Epithelial cell of prostate (primary cell): Measurements from ENCODE around the gene DHRSX.
"Not testable (repeated sequence)": the region's sequence is repeated elsewhere in the genome, so short reads cannot be mapped to it uniquely, and the experiment has no call there.

ENCODE experiments used
- DNase-seq: peaks from one replicate; pipeline ENCODE4 v3.0.0-alpha.2; 2011; ENCODE audit warnings: low read depth, low spot score
- H3K27ac ChIP-seq: fragments of 450-650 bp; 2 replicates; pipeline ENCODE4 v1.5.1; 2017; ENCODE audit warnings: mild to moderate bottlenecking

The DHRSX gene

DNA sequence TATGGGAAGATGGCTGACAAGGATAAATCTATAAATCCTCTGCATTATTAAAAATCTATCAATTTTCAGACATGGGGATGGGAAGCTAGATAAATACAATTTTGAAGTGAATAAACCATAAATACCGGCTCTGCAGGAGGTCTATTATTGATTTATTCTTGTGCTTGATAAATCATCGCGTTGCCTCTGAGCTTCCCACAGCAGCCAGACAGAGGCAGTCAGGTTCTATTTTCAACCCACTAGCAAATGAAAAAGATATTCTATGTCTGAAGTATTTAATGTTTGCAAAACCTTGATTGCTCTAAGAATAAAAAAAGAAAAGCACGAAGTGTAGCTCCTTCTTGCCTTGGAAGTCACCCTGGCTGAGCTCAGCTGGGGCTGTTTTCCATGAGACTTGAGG, 216.2 kb downstream of the DHRSX start:
- DNase-seq = no peak
- no peak overlapping the region for H3K27ac ChIP-seq

DNA sequence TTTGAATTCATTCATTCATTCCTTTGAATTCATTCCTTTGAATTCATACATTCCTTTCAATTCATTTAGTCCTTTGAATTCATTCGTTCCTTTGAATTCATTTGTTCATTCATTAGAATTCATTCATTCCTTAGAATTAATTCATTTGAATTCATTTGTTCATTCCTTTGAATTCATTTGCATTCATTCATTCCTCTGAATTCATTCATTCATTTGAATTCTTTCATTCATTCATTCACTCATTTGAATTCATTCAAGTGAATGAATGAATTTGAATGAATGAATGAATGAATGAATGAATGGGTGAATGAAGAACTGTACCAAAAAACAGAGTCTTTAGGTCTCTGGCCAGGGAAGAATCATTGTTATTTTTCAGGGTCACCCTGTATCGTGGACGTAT, 216.6 kb downstream of the DHRSX start:
- no peak overlapping the region for H3K27ac ChIP-seq
- DNase-seq = no peak

DNA sequence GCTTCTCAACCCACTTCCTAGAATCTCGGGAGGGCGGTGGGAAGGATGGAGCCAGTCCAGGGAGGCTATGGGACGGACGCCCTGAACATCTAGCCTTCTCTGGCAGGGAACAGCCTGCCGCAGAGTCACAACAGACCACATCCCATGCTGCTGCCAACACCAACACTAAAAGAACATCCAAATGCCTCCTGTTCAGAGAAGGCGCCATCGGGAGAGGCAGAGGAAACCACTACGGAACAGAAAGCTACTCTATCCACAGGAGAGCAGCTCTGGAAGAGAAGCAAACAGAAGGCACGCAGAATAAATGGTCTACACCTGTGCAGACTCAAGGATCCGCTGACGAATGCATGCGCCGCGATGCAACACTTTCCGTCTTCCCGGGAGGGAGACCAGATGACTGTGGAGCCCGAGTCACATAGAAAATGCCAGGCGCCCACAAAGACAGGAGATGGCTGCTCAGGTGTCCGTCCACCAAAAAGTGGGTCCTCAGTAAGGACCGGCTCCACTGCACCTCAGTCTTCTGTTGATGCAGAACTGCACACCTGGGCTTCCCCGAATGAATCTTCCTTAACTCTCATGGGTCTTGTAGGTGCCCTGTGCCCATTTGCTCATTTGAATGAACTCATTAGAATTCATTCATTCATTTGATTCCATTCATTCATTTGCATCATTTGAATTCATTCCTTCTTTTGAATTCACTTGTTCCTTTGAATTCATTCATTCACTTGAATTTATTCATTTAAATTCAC, 217.5 kb downstream of the DHRSX start:
- no peak for DNase-seq
- H3K27ac ChIP-seq = no peak overlapping the region

DNA sequence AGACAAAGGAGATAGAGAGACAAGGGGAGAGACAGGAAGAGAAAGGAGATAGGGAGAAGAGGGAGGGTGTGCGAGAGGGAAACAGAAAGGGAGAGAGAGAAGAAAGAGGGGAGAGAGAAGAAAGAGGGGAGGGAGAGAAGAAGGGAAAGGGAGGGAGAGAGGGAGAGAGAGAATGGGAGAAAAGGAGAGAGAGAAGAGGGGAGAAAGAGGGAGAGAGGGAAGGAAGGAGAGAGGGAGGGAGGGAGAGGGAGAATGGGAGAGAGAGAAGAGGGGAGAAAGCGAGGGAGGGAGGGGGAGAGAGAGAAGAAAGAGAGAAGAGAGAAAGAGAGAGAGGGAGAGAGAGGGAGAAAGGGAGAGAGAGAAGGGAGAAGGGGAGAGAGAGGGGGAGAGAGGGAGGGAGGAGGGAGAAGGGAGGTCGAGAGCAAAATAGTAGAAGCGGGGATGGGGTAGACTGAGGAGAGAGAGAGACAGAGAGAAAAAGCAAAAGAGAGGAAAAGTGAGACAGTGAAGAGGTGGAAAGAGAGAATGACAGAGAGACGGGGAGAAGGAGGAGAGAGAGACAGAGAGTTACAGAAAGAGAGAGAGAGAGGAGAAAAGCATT, 218.2 kb downstream of the DHRSX start:
- DNase-seq = no peak
- H3K27ac ChIP-seq = no peak overlapping the region

DNA sequence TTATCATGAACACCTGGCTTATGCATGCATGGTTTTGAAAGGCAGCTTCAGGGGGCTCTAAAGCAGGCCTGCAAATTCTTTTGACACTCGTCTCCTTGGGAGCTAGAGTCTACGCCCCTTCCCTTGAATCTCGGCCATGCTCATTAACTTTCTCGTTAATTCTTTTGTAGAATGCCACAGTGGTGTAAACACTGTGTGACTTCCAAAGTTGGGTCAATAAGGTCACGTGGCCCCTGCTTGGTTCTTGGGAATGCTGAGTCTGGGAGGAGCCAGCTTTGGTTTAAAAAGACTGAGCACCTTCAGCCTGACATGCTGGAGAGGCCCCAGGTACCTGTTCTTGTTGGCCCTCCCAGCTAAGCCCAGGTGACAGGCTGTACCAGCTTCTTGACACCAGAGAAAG, 228.4 kb downstream of the DHRSX start:
- H3K27ac ChIP-seq = no peak overlapping the region

DNA sequence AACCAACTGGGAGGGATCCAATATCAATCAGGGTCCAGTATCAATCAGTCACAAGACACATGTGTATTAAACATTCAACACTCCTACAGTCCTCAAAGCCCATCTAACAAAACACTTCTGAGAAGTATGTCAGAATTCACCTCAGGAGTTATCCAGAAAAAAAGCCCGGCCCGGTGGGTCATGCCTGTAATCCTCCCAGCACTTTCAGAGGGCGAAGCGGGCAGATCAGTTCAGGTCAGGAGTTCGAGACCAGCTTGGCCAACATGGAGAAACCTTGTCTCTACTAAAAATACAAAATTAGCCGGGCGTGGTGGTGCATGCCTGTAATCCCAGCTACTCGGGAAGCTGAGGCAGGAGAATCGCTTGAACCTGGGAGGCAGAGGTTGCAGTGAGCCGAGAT, 229.2 kb downstream of the DHRSX start:
- not testable (repeated sequence) for DNase-seq, H3K27ac ChIP-seq

More for the DNA sequence above, 228.4 kb downstream of the DHRSX start:
- DNase-seq = no peak

DNA sequence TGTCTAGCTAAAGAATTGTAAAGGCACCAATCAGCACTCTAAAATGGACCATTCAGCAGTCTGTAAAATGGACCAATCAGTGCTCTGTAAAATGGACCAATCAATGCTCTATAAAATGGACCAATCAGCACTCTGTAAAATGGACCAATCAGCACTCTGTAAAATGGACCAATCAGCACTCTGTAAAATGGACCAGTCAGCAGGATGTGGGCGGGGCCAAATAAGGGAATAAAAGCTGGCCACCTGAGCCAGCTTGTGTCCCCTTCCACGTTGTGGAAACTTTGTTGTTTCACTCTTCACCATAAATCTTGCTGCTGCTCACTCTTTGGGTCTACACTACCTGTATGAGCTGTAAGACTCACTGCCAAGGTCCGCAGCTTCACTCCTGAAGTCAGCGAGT, 230.0 kb downstream of the DHRSX start:
- not testable (repeated sequence) for H3K27ac ChIP-seq

DNA sequence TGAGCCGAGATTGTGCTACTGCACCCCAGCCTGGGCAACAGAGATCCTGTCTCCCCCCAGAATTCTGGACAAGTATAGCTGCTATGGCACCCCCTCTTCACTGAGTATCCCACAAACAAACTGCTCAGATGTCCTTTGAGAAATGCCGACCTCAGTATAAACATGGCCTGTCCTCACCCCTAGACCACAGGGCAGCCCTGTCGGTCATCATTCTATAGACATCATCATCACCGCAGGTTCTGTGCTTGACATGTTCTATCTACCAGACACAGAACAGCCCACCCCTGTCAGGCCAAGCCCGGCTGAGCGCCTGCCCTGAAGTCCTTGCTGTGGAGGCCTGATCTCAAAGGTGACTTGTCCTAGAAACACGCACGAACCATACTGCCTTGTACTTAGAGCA, 232.9 kb downstream of the DHRSX start:
- no peak for DNase-seq
- H3K27ac ChIP-seq = no peak overlapping the region

More for the DNA sequence above, 230.0 kb downstream of the DHRSX start:
- DNase-seq = not testable (repeated sequence)

DNA sequence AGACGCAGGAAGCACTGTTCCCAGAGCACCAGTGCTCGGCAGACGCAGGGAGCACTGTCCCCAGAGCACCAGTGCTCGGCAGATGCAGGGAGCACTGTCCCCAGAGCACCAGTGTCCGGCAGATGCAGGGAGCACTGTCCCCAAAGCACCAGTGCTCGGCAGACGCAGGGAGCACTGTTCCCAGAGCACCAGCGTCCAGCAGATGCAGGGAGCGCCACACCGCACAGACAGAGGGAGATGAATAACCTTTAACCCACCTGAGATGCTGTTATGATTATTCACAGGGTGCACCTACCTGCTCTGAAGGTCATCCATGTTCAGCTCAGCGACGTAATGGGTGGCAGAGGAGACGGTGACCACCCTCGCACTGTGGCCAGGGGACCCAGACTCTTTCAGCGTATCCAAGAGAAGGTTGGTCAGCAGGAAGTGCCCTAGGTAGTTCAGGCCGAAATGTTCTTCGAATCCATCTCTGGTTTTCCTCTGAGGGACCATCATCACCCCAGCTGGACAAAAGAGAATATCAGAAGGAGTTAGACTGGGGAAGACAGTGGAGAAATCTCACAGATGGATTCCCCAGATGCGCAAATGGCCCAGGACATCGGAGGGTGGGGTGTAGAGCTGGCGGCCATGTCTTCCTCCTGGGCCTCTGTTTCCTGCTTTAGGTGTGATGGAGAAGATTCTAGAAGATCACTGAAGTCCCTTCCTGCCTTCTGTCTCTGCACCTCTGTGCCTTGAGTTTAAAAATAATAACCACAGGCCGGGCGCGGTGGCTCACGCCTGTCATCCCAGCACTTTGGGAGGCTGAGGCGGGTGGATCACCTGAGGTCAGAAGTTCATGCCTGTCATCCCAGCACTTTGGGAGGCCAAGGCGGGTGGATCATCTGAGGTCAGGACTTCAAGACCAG, 234.1 kb downstream of the DHRSX start:
- no peak overlapping the region for H3K27ac ChIP-seq
- DNase-seq = no peak

DNA sequence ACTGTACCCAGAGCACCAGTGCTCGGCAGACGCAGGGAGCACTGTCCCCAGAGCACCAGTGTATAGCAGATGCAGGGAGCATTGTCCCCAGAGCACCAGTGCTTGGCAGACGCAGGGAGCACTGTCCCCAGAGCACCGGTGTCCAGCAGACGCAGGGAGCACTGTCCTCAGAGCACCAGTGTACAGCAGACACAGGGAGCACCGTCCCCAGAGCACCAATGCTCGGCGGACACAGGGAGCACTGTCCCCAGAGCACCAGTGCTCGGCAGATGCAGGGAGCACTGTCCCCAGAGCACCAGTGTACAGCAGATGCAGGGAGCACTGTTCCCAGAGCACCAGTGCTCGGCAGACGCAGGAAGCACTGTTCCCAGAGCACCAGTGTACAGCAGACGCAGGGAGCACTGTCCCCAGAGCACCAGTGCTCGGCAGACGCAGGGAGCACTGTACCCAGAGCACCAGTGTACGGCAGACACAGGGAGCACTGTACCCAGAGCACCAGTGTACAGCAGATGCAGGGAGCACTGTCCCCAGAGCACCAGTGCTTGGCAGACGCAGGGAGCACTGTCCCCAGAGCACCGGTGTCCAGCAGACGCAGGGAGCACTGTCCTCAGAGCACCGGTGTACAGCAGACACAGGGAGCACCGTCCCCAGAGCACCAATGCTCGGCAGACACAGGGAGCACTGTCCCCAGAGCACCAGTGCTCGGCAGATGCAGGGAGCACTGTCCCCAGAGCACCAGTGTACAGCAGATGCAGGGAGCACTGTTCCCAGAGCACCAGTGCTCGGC, 234.9 kb downstream of the DHRSX start:
- H3K27ac ChIP-seq, DNase-seq: not testable (repeated sequence)

DNA sequence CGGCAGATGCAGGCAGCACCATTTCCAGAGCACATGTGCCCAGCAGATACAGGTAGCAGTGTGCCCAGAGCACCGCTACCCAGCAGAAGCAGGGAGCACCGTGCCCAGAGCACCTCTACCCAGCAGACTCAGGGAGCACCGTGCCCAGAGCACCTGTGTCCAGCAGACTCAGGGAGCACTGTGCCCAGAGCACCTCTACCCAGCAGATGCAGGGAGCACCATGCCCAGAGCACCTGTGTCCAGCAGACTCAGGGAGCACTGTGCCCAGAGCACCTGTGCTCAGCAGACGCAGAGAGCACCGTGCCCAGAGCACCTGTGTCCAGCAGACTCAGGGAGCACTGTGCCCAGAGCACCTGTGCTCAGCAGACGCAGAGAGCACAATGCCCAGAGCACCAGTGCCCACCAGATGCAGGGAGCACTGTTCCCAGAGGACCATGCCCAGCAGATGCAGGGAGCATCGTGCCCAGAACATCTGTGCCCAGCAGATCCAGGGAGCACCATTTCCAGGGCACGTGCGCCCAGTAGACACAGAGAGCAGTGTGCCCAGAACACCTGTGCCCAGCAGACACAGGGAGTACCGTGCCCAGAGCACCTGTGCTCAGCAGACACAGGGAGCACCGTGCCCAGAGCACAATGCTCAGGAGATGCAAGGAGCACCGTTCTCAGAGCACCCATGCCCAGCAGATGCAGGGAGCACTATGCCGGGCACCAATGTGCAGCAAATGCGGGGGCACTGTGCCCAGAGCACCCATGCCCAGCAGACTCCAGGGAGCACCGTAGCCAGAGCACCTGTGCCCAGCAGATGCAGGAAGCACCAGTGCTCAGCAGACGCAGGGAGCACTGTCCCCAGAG, 236.4 kb downstream of the DHRSX start:
- DNase-seq = no peak
- H3K27ac ChIP-seq = no peak overlapping the region

DNA sequence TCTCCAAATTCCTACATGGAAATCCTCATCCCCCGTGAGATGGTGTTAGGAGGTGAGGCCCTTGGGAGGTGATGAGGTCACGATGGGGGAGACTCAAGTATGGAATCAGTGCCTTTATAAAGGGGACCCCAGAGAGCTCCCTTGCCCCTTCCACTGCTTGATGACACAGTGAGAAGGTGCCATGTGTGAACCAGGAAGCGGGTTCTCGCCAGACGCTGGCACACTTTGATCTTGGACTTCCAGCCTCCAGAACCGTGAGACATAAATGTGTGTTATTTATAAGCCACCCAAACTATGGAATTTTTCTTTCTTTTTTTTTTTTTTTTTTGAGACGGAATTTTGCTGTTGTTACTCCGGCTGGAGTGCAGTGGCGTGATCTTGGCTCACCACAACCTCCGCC, 237.6 kb downstream of the DHRSX start:
- no peak for DNase-seq
- no peak overlapping the region for H3K27ac ChIP-seq

DNA sequence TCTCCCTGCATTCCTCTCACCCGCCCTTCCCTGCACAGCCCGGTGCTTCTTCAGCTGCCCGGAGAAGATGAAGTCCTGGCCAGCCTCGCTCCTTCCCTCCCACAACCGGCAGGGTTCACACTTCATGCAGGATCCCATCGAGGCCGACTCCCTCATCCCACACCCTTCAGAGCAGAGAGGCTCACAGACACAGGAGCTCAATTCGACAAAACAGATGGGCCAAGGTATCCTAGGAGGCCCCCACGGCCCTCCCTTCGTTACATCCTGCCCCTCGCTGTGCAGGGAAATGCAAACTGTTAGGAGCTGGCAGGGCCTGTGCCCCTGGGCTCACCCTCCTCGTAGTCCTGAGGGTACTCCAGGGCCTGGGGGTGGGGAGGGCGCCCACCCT, 238.1 kb downstream of the DHRSX start:
- DNase-seq = no peak
- no peak overlapping the region for H3K27ac ChIP-seq

DNA sequence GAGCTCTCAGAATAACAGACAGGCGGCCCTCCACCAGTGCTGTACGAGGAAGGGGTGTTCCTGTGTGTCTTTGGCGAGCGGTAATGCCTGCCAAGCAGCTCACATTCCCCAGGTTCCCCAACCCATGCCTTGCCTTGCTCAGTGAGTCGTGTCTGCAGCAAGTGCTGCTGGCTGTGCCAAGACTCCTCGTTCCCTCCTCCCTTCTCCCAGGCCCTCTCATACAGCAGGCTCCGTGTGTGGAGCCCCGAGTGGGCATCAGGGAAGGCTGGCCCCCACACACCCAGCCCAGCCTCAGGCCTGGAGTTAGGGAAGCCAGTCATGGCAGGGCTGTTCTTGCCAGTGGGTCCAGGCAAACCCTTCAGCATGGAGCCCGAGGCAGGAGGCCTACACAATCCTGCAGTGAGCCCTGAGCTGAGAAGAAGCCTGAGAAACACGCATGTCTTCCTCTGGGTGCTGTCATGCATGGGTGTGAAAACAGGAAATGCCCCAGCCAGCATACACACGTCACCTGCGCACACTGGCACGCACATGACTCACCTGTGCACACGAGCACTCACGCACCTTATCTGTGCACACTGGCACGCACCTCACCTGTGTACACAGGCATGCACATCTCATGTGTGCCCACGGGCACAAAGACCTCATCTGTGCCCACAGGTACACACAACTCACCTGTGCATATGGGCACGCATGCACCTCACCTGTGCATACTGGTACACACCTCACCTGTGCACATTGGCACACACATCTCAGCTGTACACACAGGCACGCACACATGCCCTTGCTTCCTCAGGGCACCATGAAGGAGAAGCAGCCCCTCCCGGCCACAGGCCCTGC, 238.7 kb downstream of the DHRSX start:
- no peak for DNase-seq

DNA sequence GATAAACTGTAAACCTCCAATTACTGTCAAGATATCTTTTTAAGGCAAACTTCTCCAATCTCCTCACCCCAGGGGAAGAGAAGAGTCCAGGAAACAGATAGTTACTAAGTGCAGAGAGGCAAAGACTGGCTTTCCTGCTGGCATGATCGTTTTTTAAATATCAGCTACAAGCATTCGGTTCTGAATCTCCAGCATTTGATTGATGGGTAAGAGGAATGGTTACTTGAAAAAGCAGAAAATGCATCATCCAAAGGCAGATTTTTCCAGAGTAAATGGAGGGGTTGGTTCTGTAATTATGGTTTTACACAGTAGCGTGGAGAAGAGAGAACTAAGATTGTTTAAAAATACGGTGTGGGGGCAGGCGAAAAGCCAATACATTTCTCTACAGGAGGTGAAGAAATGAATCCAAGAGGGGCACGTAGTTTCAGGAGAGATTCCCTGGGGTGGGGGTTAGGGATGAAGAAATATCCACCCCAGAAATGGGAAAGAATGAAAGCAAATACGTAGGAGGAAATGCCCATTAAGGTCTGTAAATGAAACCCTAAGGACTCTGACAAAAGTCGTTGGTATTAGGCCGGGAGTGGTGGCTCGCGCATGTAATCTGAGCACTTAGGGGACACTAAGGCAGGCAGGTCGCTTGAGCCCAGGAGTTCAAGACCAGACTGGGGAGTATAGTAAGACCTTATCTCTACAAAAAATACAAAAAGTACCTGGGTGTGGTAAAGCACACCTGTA, 248.3 kb downstream of the DHRSX start:
- no peak for DNase-seq
- no peak overlapping the region for H3K27ac ChIP-seq

More for the DNA sequence above, 238.7 kb downstream of the DHRSX start:
- no peak overlapping the region for H3K27ac ChIP-seq

DNA sequence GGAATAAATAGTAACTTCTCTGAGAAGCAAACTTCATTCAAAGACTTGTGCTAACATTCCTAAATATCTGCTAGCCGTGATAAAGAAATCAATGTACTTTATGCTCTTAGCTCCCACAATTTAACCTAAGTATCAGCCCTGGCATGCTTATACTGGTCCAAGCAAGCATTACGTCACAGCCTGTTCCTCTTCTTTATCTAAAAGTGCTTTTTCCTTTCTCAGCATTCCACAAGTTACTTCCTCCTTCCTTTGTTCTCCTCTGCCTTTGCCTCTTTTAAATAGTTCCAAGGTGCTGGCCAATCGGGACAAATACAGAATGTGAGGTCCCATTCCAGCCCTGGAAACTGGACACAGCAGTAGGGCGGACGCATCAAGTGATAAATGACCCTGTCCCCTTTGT, 249.6 kb downstream of the DHRSX start:
- no peak for DNase-seq
- no peak overlapping the region for H3K27ac ChIP-seq

DNA sequence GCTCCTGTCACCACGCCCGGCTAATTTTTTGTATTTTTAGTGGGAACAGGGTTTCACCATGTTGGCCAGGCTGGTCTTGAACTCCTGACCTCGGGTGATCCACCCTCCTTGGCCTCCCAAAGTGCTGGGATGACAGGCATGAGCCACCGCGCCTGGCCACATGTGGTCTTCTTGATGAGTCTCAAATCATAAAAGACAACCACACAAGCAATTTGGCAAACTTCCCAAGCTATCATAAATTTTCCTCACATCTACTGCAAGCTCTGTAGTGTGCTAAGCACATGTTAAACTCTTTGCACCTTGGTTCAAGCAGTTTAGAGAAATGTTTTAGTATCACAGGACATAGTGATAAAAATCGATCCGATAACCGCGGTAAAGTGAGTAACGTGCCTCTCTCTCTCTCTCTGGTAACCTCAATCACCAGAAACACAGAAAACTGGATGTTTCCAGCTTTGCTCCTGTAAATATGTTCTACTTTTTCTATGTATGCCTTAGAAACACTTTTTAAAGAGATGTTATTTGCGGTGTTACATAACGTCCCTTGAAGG, 256.8 kb downstream of the DHRSX start:
- no peak overlapping the region for H3K27ac ChIP-seq
- DNase-seq = no peak

DNA sequence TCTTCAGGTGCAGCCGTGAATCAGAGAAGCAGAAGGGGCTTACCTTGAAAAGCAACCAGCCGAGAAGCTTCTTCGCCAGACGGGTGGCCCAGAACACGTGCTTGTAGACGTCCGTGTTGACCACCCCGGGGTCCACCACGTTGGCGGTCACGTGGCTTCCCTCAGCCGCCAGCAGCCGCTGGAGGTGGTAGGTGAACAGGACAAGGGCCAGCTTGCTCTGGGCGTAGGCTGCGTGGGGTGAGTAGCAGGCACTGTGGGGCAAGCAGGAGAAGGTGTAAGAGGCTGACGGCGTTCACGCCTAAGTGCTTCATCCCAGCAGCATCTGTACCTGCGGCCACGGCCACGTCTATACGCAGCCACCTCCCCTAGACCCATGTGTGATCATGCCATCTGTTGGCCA, 257.8 kb downstream of the DHRSX start:
- no peak overlapping the region for H3K27ac ChIP-seq
- no peak for DNase-seq
